Hematopoietic multipotent progenitor cell treated with erythropoietin and hydrocortisone succinate and interleukin-3 and kit ligand, for 17 days (in vitro differentiated cells): ENCODE measurements around the gene TM9SF3.
"Not testable (repeated sequence)": the region's sequence is repeated elsewhere in the genome, so short reads cannot be mapped to it uniquely, and the experiment has no call there.

Source experiments
- DNase-seq: peaks from one replicate; pipeline ENCODE4 v3.0.0-alpha.2; 2015; ENCODE audit warnings: low spot score

The TM9SF3 gene

GRCh38 chr10:96568402-96568801 is 18.4 kb downstream of the TM9SF3 start:
- no peak for DNase-seq

- DNase-seq: peak; percentile 35
Measured at GRCh38 chr10:96565774-96566173, 21.0 kb downstream of the TM9SF3 start.

- DNase-seq: no peak
Measured at GRCh38 chr10:96560966-96561887, 25.6 kb downstream of the TM9SF3 start.

GRCh38 chr10:96560489-96560888 is 26.3 kb downstream of the TM9SF3 start:
- DNase-seq: no peak

- peak; percentile 49 for DNase-seq
Measured at GRCh38 chr10:96556003-96556402, 30.8 kb downstream of the TM9SF3 start.

GRCh38 chr10:96555330-96555729 is 31.5 kb downstream of the TM9SF3 start:
- DNase-seq: no peak

- no peak for DNase-seq
Measured at GRCh38 chr10:96548589-96548988, 38.2 kb downstream of the TM9SF3 start.

GRCh38 chr10:96545558-96545957 is 41.3 kb downstream of the TM9SF3 start:
- DNase-seq: not testable (repeated sequence)

- no peak for DNase-seq
Measured at GRCh38 chr10:96541921-96542320, 44.9 kb downstream of the TM9SF3 start.

GRCh38 chr10:96540240-96540639 is 46.6 kb downstream of the TM9SF3 start:
- no peak for DNase-seq

GRCh38 chr10:96538683-96539082 is 48.1 kb downstream of the TM9SF3 start:
- DNase-seq: no peak

GRCh38 chr10:96536129-96536528 is 50.7 kb downstream of the TM9SF3 start:
- DNase-seq: no peak

- DNase-seq: peak; percentile 74
Measured at GRCh38 chr10:96532523-96532922, 54.3 kb downstream of the TM9SF3 start.

GRCh38 chr10:96529634-96530279 is 57.1 kb downstream of the TM9SF3 start:
- no peak for DNase-seq

GRCh38 chr10:96524741-96525140 is 62.1 kb downstream of the TM9SF3 start:
- DNase-seq: no peak

- no peak for DNase-seq
Measured at GRCh38 chr10:96517284-96517683, 69.5 kb downstream of the TM9SF3 start.

- DNase-seq: no peak
Measured at GRCh38 chr10:96516337-96516736, 70.5 kb downstream of the TM9SF3 start.

- DNase-seq: peak; percentile 37
Measured at GRCh38 chr10:96513698-96514561, 72.9 kb downstream of the TM9SF3 start, which contains the start of gene TLL2. Gene TLL2 (minus strand): TSS chr10:96513926. CDS start chr10:96513685, 241 bp downstream.

GRCh38 chr10:96513305-96513697 is 73.5 kb downstream of the TM9SF3 start:
- no peak for DNase-seq

GRCh38 chr10:96512524-96513304 is 74.1 kb downstream of the TM9SF3 start:
- no peak for DNase-seq
